K562 treated with DMSO at 1 percent for 48 hours (cell line): ENCODE data around the gene NRDE2. TPM values are rescaled to one million over a fixed set of nuclear protein-coding genes. Genes with fewer than 3 reads are reported as not detected.

Source experiments
- total RNA-seq: library from RNA; unstranded; fragments of 300-600 nt; gene quantifications from 2 replicates; pipeline ENCODE4 v1.2.3, GENCODE V29; 2022; ENCODE audit warnings: low replicate concordance; ENCODE audit errors: extremely low read depth

The NRDE2 gene
- total RNA-seq, result not detected in 2 replicates

GRCh38 chr14:90331497-90332270 is at the start of gene NRDE2:
Gene NRDE2 (minus strand): TSS chr14:90331941. CDS start chr14:90331904, 37 bp downstream.

GRCh38 chr14:90256354-90257131 is 75.2 kb downstream of the NRDE2 start, which contains the start of gene PSMC1:
Gene PSMC1 (plus strand): TSS chr14:90256553. CDS start chr14:90256598, 45 bp downstream.

Other genes starting within 250 kb of the NRDE2 start
- not detected in 2 replicates for gene PSMC1, start 75.4 kb downstream of the NRDE2 start, total RNA-seq
- not detected in 2 replicates for gene CALM1, start 65.1 kb upstream of the NRDE2 start, total RNA-seq